Measurements from ENCODE around the gene AGBL4.
A peak's percentile ranks its signal among the peaks of the same experiment; 100 is the strongest.

The AGBL4 gene

DNA sequence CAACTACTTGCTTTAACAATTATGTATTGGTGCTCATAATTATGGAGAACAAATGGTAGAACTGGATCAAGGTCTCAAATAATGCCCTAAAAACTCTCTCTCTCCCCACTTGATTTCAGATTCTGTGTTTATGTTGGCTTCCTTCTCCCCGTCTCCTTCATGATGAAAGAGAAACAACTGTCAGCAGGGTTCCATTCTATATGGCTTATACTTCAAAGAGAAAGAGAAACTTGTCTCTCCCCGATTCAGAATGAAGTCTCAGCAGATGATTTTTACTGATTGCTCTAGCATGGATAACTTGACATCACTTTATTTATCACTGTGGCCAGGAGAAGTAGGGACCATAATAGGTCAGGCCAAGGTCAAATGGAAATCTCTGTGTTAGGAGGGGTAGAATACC lies 575.6 kb downstream of the AGBL4 start:
- no peak for DNase-seq (ENCODE audit: low read depth, low spot score)
- TF ChIP-seq FOXP2 (optimal IDR thresholded peaks at IDR 0.05; ENCODE audit: control extremely low read depth, extremely low read length, insufficient read depth) (no peak), POLR2AphosphoS5 (IDR thresholded peaks at IDR 0.05; ENCODE audit: borderline replicate concordance, low read depth, low read length) (no peak), EZH2 (IDR thresholded peaks at IDR 0.05) (no peak)
- H3K27ac ChIP-seq: no peak overlapping the region

DNA sequence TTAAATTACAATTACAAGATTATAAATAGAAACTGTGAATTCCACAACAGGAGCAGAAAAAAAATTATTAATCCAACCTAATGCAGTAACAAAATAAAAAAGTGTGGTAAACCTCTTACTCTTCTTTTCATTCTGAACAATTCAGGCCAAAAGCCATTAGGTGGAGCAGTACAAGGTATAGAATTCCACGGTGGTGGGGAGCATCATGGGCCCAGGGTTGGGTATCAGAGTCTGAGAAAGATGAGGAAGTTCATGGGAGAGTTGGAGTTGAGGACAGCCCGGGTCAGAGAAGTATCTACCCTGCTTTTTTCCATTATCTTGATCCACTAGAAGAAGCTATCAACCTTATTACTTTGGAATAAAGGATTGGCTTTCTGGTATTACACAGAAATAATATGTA lies 586.9 kb downstream of the AGBL4 start:
- Histone ChIP-seq H3K4me3 (no peak overlapping the region), H3K27ac (no peak overlapping the region), H3K9ac (ENCODE audit: insufficient read length) (no peak overlapping the region), H3K36me3 (ENCODE audit: insufficient read depth, low read length) (no peaks in the 10 kb centered on the region), H3K9me3 (ENCODE audit: low read depth, low read length) (no peaks in the 10 kb centered on the region)
- TF ChIP-seq POLR2AphosphoS5 (IDR thresholded peaks at IDR 0.05; ENCODE audit: borderline replicate concordance, low read depth, low read length): no peak
- TF ChIP-seq EZH2 (IDR thresholded peaks at IDR 0.05): no peak
- no peak for TF ChIP-seq FOXP2 (optimal IDR thresholded peaks at IDR 0.05; ENCODE audit: control extremely low read depth, extremely low read length, insufficient read depth)
- no peak for DNase-seq (ENCODE audit: low read depth, low spot score)

More for the DNA sequence above, 575.6 kb downstream of the AGBL4 start:
- Histone ChIP-seq H3K4me3 (no peak overlapping the region), H3K9me3 (ENCODE audit: low read depth, low read length) (no peaks in the 10 kb centered on the region), H3K9ac (ENCODE audit: insufficient read length) (no peak overlapping the region), H3K36me3 (ENCODE audit: insufficient read depth, low read length) (no peaks in the 10 kb centered on the region)

DNA sequence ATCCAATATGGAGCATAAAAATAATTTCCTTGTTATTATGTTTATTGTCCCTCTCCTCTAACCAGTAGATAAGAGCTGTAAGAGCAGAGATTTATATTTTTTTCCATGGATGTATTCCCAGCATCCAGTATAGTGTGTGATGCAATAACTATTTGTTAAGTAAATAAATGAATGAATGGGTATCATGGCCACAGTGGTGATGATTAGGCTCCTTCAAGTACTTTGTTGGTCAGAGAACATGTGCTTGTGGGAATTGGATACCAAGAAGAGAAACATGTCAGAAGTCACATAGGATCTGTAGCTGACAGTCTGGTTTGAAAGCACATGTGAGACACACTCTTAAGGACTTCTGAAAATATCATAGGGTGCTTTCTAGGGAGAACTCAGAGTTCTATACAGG lies 588.5 kb downstream of the AGBL4 start:
- no peak for TF ChIP-seq FOXP2 (optimal IDR thresholded peaks at IDR 0.05; ENCODE audit: control extremely low read depth, extremely low read length, insufficient read depth)
- no peak for TF ChIP-seq EZH2 (IDR thresholded peaks at IDR 0.05)
- TF ChIP-seq POLR2AphosphoS5 (IDR thresholded peaks at IDR 0.05; ENCODE audit: borderline replicate concordance, low read depth, low read length): no peak
- Histone ChIP-seq H3K4me3 (no peak overlapping the region), H3K9me3 (ENCODE audit: low read depth, low read length) (no peaks in the 10 kb centered on the region), H3K9ac (ENCODE audit: insufficient read length) (no peak overlapping the region), H3K36me3 (ENCODE audit: insufficient read depth, low read length) (no peaks in the 10 kb centered on the region), H3K27ac (no peak overlapping the region)
- DNase-seq (ENCODE audit: low read depth, low spot score): no peak

DNA sequence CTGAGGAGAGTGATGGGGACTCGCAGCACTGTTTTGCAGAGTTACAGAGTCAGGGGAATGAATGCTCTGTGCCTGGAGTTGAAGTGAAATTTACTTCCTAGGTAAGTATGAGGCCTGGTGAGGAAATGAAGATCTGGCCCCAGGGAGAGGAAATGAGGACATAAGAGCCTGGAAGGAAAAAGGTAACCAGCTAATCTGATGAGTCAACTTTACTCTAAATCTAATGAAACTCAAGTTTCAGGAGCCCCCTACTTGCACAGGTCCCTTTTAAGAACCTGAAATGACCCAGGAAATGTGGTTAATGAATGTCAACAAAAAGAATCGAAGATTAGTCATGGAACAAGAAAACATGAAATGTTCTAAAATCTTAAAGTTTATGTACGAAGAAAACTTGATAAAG lies 599.0 kb downstream of the AGBL4 start:
- H3K9me3 ChIP-seq (ENCODE audit: low read depth, low read length): no peaks in the 10 kb centered on the region
- no peak overlapping the region for H3K9ac ChIP-seq (ENCODE audit: insufficient read length)
- H3K36me3 ChIP-seq (ENCODE audit: insufficient read depth, low read length): no peaks in the 10 kb centered on the region
- TF ChIP-seq POLR2AphosphoS5 (IDR thresholded peaks at IDR 0.05; ENCODE audit: borderline replicate concordance, low read depth, low read length) (no peak), FOXP2 (optimal IDR thresholded peaks at IDR 0.05; ENCODE audit: control extremely low read depth, extremely low read length, insufficient read depth) (no peak), EZH2 (IDR thresholded peaks at IDR 0.05) (no peak)
- peak; percentile 16 for DNase-seq (ENCODE audit: low read depth, low spot score)
- H3K4me3 ChIP-seq: no peak overlapping the region
- no peak overlapping the region; the same call in 1 of the 2 replicates for H3K27ac ChIP-seq

DNA sequence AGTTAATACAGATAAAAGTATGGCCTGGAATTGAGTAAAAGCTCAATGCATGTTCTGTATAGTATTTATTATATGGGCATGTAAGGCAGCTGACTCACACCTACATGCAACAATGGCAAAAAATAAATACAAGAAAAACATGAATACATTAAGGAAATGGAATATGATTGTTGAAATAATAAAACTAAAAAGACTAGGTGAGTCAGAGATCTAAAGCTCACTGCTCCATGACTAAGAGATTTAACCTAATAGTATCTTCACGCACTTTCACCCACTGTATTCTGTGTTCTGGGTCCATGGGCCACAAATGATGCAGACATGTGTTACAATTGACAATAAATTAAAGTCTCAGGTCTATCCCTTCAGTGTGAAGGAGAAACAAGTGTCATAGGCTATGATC lies 607.0 kb downstream of the AGBL4 start:
- H3K36me3 ChIP-seq (ENCODE audit: insufficient read depth, low read length): no peaks in the 10 kb centered on the region
- H3K4me3 ChIP-seq: no peak overlapping the region
- H3K27ac ChIP-seq: no peak overlapping the region
- no peaks in the 10 kb centered on the region for H3K9me3 ChIP-seq (ENCODE audit: low read depth, low read length)
- DNase-seq (ENCODE audit: low read depth, low spot score): no peak
- no peak overlapping the region for H3K9ac ChIP-seq (ENCODE audit: insufficient read length)
- no peak for TF ChIP-seq POLR2AphosphoS5 (IDR thresholded peaks at IDR 0.05; ENCODE audit: borderline replicate concordance, low read depth, low read length)
- TF ChIP-seq EZH2 (IDR thresholded peaks at IDR 0.05): no peak
- TF ChIP-seq FOXP2 (optimal IDR thresholded peaks at IDR 0.05; ENCODE audit: control extremely low read depth, extremely low read length, insufficient read depth): no peak

DNA sequence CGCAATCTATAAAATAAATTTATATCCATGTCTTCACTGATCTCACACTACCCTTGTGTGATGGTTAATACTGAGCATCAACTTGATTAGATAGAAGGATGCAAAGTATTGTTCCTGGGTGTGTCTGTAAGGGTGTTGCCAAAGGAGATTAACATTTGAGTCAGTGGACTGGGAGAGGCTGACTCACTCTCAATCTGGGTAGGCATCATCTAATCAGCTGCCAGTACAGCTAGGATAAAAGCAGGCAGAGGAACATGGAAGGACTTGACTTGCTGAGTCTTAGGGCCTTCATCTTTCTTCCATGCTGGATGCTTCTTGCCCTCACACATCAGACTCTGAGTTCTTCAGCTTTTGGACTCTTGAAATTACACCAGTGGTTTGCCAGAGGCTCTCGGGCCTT lies 615.4 kb downstream of the AGBL4 start:
- H3K9me3 ChIP-seq (ENCODE audit: low read depth, low read length): no peaks in the 10 kb centered on the region
- TF ChIP-seq FOXP2 (optimal IDR thresholded peaks at IDR 0.05; ENCODE audit: control extremely low read depth, extremely low read length, insufficient read depth): no peak
- no peak for TF ChIP-seq POLR2AphosphoS5 (IDR thresholded peaks at IDR 0.05; ENCODE audit: borderline replicate concordance, low read depth, low read length)
- TF ChIP-seq EZH2 (IDR thresholded peaks at IDR 0.05): no peak

DNA sequence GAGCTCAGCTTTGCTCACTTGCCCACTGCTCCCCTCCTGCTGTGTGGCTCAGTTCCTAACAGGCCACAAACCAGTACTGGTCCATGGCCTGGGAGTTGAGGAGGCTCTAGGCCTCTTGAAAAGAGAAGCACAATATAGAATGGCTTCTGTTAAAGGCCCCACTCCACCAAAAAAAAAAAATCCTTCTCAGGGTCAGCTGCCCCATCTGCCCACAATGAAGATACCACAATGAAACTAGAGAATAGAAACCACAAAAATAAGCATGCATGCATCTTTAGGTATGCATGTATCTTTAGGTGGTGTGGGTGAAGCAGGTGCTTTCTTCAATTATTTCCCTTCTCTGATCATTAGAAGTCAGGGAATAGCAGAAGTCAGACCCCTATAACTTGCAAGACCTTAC lies 626.7 kb downstream of the AGBL4 start:
- no peak for TF ChIP-seq POLR2AphosphoS5 (IDR thresholded peaks at IDR 0.05; ENCODE audit: borderline replicate concordance, low read depth, low read length)
- no peak for TF ChIP-seq EZH2 (IDR thresholded peaks at IDR 0.05)
- TF ChIP-seq FOXP2 (optimal IDR thresholded peaks at IDR 0.05; ENCODE audit: control extremely low read depth, extremely low read length, insufficient read depth): no peak
- no peaks in the 10 kb centered on the region for H3K36me3 ChIP-seq (ENCODE audit: insufficient read depth, low read length)
- DNase-seq (ENCODE audit: low read depth, low spot score): no peak
- no peak overlapping the region for H3K9ac ChIP-seq (ENCODE audit: insufficient read length)
- H3K27ac ChIP-seq: no peak overlapping the region
- H3K4me3 ChIP-seq: no peak overlapping the region
- H3K9me3 ChIP-seq (ENCODE audit: low read depth, low read length): no peaks in the 10 kb centered on the region

More for the DNA sequence above, 615.4 kb downstream of the AGBL4 start:
- Histone ChIP-seq H3K27ac (no peak overlapping the region), H3K9ac (ENCODE audit: insufficient read length) (no peak overlapping the region), H3K4me3 (no peak overlapping the region), H3K36me3 (ENCODE audit: insufficient read depth, low read length) (no peaks in the 10 kb centered on the region)
- no peak for DNase-seq (ENCODE audit: low read depth, low spot score)

DNA sequence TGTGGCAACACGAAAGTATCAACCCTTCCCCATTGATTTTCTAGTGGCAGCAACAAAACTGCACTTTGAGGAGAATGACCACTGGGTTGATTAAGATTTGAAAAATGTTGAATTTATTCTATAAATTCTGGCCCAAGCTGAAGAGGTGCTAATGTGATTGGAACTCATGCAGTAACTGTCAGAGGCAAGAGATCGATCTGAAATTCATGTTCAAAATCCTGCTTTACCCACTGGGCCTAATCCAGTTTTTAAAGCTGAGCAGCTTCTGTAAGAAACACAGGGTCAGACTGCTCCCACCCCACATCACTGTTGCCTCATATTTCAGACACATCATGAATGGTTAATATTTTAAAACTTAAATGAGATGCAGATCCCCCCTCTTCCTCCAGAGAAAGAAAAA lies 629.6 kb downstream of the AGBL4 start:
- TF ChIP-seq FOXP2 (optimal IDR thresholded peaks at IDR 0.05; ENCODE audit: control extremely low read depth, extremely low read length, insufficient read depth) (no peak), EZH2 (IDR thresholded peaks at IDR 0.05) (no peak), POLR2AphosphoS5 (IDR thresholded peaks at IDR 0.05; ENCODE audit: borderline replicate concordance, low read depth, low read length) (no peak)
- H3K9me3 ChIP-seq (ENCODE audit: low read depth, low read length): no peaks in the 10 kb centered on the region
- H3K27ac ChIP-seq: no peak overlapping the region
- no peak overlapping the region for H3K4me3 ChIP-seq
- DNase-seq (ENCODE audit: low read depth, low spot score): no peak
- H3K9ac ChIP-seq (ENCODE audit: insufficient read length): no peak overlapping the region
- H3K36me3 ChIP-seq (ENCODE audit: insufficient read depth, low read length): no peaks in the 10 kb centered on the region

DNA sequence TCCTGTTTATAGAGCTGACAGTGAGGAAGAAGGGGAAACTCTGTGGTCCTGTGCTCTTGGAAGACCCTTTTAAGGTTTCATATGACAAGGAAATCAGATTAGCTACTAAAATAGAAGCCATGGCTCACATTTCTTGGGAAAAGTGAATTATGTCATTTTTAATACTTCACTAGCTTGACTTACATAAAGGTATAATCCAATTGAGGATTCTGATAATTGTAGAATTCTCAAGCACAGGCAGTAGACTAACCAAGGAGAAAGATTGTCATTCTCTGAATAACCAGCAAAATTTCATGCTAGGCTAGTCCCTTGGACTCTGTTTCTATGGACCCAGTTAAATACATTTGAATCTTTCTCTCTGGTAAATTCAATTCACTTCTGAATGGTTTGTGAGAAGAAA lies 634.1 kb downstream of the AGBL4 start:
- Histone ChIP-seq H3K36me3 (ENCODE audit: insufficient read depth, low read length) (no peaks in the 10 kb centered on the region), H3K27ac (no peak overlapping the region), H3K4me3 (no peak overlapping the region), H3K9ac (ENCODE audit: insufficient read length) (no peak overlapping the region), H3K9me3 (ENCODE audit: low read depth, low read length) (no peaks in the 10 kb centered on the region)
- TF ChIP-seq FOXP2 (optimal IDR thresholded peaks at IDR 0.05; ENCODE audit: control extremely low read depth, extremely low read length, insufficient read depth) (no peak), EZH2 (IDR thresholded peaks at IDR 0.05) (no peak), POLR2AphosphoS5 (IDR thresholded peaks at IDR 0.05; ENCODE audit: borderline replicate concordance, low read depth, low read length) (no peak)
- no peak for DNase-seq (ENCODE audit: low read depth, low spot score)

Measured in SK-N-MC (cell line).